Kidney glomerular epithelial cell (primary cell): ENCODE results near the gene TRIM51.
"Not testable (repeated sequence)": the region's sequence is repeated elsewhere in the genome, so short reads cannot be mapped to it uniquely, and the experiment has no call there.

ENCODE experiments used
- DNase-seq: peaks from one replicate; lab custom pipeline; 2025; lab: John Stamatoyannopoulos, UW

TRIM51 gene

GRCh38 chr11:55882997-55883396 is at the start of gene TRIM51:
TRIM51 (plus strand) TSS chr11:55883297; CDS start chr11:55885429, 2,132 bp downstream.
- DNase-seq, result not testable (repeated sequence)

- no peak for DNase-seq
Measured at GRCh38 chr11:55838452-55838851, 44.6 kb upstream of the TRIM51 start, which contains the start of gene OR5D16. OR5D16 (plus strand) TSS chr11:55838752; CDS start chr11:55838752, 0 bp downstream.

- DNase-seq, result no peak
Measured at GRCh38 chr11:55847453-55847852, 35.6 kb upstream of the TRIM51 start.

- no peak for DNase-seq
Measured at GRCh38 chr11:55849037-55849436, 34.1 kb upstream of the TRIM51 start.

GRCh38 chr11:55852141-55852540 is 31.0 kb upstream of the TRIM51 start:
- no peak for DNase-seq

GRCh38 chr11:55854704-55855103 is 28.4 kb upstream of the TRIM51 start:
- DNase-seq, result no peak

- DNase-seq, result not testable (repeated sequence)
Measured at GRCh38 chr11:55867354-55867753, 15.7 kb upstream of the TRIM51 start.

GRCh38 chr11:55872731-55873130 is 10.4 kb upstream of the TRIM51 start:
- not testable (repeated sequence) for DNase-seq

GRCh38 chr11:55873146-55873545 is 10.0 kb upstream of the TRIM51 start:
- DNase-seq, result not testable (repeated sequence)

GRCh38 chr11:55884995-55885394 is 1.9 kb downstream of the TRIM51 start:
- DNase-seq, result not testable (repeated sequence)

GRCh38 chr11:55885481-55885880 is 2.4 kb downstream of the TRIM51 start:
- DNase-seq, result not testable (repeated sequence)

- DNase-seq, result no peak
Measured at GRCh38 chr11:55895216-55895615, 12.1 kb downstream of the TRIM51 start.

- DNase-seq, result no peak
Measured at GRCh38 chr11:55902308-55902707, 19.2 kb downstream of the TRIM51 start.

- no peak for DNase-seq
Measured at GRCh38 chr11:55914482-55914881, 31.4 kb downstream of the TRIM51 start, which contains the start of gene OR5W2. OR5W2 (minus strand) TSS chr11:55914582; CDS start chr11:55914582, 0 bp downstream.

- no peak for DNase-seq
Measured at GRCh38 chr11:55920537-55920936, 37.4 kb downstream of the TRIM51 start.

- no peak for DNase-seq
Measured at GRCh38 chr11:55936300-55936699, 53.2 kb downstream of the TRIM51 start, which contains the start of gene OR5I1. OR5I1 (minus strand) TSS chr11:55936400; CDS start chr11:55936400, 0 bp downstream.
